ENCODE measurements around the gene PIP4K2C.
"Not testable (repeated sequence)": the region's sequence is repeated elsewhere in the genome, so short reads cannot be mapped to it uniquely, and the experiment has no call there.

Gene PIP4K2C

GRCh38 chr12:57609781-57610553 lies 19.0 kb downstream of the PIP4K2C start:
- no peak for DNase-seq (ENCODE audit: low read depth in 2 of 2)

GRCh38 chr12:57610554-57611107 lies 19.6 kb downstream of the PIP4K2C start:
- DNase-seq (ENCODE audit: low read depth in 2 of 2) = no peak

DNA sequence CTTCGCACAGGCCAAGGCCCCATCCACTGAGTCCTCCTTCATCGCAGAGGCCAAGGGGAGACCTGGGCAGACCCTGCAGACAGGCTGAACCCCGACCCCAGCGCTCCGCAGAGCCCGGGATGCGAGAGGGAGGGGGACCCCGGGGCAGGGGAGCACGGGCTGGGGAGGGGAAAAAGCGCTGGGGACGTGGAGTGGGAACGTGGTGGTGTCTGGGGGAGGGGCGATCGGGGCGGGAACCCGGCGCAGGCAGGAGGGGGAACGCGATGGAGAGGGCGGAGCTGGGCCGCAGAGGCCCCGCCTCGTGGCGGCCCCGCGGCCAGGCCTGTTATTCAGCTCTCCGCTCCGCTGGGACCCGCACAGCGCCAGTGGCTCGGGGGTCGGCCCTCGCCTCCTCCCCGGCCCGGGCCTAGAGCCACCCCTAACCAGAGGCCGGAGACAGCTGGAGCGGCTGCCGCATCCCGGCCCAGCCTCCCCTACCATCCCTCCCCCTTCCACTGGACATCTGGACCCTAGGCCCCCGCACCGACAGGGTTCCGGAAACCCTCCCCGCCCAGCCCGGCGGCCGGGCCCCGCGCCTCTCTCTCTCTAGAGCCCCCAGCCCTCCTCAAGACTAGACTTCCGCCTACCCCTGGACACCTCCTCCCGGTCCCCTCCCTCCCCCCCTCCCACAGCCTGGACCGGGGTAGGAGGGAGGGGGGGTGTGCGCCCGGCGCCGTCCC lies 20.3 kb downstream of the PIP4K2C start, which contains the start of gene ARHGEF25:
Gene ARHGEF25 (plus strand): TSS at position 328 of the 719 bp plus-strand sequence. CDS start 460 bp downstream, outside the sequence.
- DNase-seq (ENCODE audit: low read depth in 2 of 2) = peak; percentile 24 to 39

- no peak for DNase-seq (ENCODE audit: low read depth in 2 of 2)
These were observed 21.1 kb downstream of the PIP4K2C start for GRCh38 chr12:57611827-57612710.

GRCh38 chr12:57612711-57613426 lies 21.9 kb downstream of the PIP4K2C start:
- DNase-seq (ENCODE audit: low read depth in 2 of 2) = no peak

DNA sequence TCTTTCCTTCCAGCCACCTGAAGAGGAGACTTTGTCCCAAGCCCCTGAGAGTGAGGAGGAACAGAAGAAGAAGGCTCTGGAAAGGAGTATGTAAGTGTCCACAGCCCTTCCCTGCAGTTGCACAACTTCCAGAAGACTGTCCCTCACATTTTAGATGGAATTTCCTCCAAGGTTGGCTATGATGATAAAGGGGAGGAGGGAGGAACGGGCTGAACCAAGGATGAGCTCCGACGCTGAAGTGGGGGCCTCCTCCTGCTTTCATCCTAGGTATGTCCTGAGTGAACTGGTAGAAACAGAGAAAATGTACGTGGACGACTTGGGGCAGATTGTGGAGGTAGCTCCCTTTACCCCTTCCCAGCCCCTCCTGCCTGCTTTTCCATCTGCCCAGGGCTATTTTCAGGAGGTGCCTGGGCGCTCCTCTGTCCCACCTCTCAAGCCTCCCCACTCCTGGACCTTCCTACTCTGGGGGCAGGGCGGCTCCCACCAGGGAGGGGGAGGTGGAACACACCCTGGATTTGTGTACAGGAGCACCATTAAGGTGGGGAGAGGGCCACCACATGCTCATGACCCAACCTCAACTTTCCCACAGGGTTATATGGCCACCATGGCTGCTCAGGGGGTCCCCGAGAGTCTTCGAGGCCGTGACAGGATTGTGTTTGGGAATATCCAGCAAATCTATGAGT lies 22.6 kb downstream of the PIP4K2C start:
- no peak for DNase-seq (ENCODE audit: low read depth in 2 of 2)

- no peak for DNase-seq (ENCODE audit: low read depth in 2 of 2)
These were observed 23.4 kb downstream of the PIP4K2C start for GRCh38 chr12:57614178-57614947.

DNA sequence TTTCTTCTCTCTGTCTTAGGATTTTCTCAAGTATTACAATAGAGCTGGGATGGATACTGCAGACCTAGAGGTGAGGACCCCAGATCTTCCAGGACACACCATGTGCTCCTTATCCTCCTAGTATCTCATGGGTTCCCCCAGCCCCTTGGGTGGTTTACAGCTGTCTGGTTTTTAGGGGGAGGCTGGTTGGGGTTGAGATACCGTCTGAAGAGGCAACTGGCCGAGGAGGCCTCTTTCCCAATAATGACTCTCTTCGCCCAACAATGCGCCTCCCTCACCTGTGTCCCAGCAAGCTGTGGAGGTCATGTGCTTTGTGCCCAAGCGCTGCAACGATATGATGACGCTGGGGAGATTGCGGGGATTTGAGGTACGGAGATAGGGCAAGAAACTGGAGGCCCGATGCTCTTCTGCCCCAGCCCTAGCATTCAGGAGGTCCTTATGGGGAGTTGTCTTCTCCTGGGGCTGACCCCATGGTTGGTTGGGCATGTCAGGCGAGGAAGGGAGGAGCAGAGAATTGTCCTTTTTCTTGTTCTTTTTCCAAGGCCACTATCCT lies 24.0 kb downstream of the PIP4K2C start:
- no peak for DNase-seq (ENCODE audit: low read depth in 2 of 2)

GRCh38 chr12:57615637-57616036 lies 24.6 kb downstream of the PIP4K2C start:
- no peak for DNase-seq (ENCODE audit: low read depth in 2 of 2)

- no peak for DNase-seq (ENCODE audit: low read depth in 2 of 2)
These were observed 25.6 kb downstream of the PIP4K2C start for GRCh38 chr12:57616383-57617101.

DNA sequence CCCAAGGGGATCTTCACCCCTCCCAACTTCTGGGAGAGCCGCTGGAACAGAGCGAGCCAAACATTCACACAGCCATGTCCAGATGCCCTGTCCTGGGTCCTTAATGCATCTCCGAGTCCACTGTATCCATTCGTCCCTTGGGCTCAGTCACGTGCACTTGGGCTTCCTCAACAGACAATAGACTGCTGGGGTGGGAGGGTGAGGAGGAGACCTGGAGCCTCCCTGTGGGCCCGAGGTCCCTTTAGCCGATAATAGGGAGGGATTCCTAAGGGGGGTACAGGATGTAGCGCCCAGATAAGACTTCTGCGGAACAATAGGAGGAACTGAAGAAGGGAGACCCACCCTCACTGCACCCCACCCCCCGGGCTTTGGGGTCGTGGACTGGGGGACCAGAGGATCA lies 26.9 kb downstream of the PIP4K2C start:
- no peak for DNase-seq (ENCODE audit: low read depth in 2 of 2)

GRCh38 chr12:57618431-57618830 lies 27.4 kb downstream of the PIP4K2C start:
- DNase-seq (ENCODE audit: low read depth in 2 of 2) = not testable (repeated sequence)

GRCh38 chr12:57618966-57619433 lies 28.0 kb downstream of the PIP4K2C start:
- DNase-seq (ENCODE audit: low read depth in 2 of 2) = no peak

DNA sequence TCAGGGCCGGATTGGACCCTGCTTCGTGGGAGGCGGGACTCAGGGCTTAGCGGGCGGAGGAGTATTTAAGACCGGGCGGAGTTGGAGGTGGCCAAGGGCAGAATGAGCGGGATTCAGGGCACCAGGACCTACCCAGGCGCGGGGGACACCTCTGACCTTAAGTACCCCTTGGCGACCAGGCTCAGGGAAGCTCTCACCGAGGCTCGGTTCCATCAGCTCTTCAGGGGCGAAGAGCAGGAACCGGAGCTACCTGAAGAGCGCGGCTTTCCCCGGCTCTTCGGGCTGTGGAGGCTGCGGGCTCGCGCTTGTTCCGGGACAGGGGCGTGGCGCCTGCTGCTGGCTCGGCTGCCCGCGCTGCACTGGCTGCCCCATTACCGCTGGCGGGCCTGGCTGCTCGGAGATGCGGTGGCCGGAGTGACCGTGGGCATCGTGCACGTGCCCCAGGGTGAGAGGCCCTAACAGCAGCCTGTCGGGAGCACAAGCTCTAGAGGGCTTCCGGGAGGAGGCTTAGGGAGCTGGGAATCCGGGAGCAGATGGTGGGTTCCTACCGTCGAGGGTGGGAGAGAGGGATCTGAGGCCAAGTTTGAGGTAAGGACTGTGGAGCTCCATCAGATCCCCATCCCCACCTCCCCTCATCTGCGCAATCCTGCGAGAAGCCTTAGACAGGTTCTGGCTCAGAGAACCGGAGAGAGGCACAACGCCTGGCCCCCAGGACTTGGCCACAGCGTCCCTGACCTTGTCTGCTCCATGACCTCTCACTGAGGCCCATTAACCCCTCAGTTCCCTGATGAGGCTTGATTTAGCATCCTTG lies 28.6 kb downstream of the PIP4K2C start:
- DNase-seq (ENCODE audit: low read depth in 2 of 2) = no peak

DNA sequence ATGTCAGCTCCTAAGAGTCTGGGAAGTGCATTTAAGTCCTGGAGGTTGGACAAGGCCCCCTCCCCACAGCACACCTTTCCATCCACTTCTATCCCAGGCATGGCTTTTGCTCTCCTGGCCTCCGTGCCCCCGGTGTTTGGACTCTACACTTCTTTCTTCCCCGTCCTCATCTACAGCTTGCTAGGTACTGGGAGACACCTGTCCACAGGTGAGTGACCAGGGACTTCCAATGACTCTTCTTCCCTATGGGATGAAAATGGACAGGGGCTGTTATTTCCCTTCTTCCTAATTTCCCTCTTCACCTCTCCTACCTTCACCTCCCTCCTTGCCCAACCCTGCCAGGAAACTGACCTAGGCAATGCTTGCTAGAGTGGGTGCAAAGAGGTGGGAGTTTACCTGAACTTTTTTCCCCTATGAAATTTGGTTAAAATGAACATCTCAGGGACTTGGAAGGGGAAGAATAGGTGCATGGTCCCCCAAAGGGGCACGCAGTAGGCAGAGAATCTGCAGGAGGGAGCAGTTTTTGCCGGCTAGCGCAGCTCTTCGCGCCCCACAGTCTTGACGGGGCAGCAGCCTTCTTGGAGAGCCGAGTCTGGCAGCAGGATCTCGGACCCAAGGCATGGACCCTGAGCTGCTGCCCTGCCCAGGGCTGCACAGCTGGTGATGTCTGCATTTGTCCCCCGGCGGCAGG lies 29.4 kb downstream of the PIP4K2C start:
- no peak for DNase-seq (ENCODE audit: low read depth in 2 of 2)

DNA sequence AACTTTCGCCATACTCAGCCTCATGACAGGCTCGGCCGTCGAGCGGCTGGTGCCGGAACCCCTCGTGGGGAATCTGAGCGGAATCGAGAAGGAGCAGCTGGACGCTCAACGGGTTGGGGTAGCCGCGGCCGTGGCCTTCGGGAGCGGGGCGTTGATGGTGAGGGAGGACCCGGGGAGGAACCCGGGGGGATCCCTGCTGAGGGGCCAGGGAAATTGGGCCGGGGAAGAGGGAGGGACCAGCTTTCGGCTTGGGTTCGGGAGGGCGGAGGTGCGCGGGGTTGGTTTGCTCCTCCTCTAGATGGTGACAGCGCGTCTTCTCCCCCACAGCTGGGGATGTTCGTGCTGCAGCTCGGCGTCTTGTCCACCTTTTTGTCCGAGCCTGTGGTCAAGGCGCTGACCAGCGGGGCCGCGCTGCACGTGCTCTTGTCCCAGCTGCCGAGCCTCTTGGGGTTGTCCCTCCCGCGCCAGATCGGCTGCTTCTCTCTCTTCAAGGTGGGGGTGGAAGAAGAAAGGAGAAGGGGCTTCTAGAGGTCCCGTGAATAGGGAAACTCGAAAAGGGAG lies 30.0 kb downstream of the PIP4K2C start:
- no peak for DNase-seq (ENCODE audit: low read depth in 2 of 2)
